ENCODE measurements around the gene NPC1L1. TPM values are rescaled to one million over a fixed set of nuclear protein-coding genes. Genes with fewer than 3 reads are reported as not detected.

Gene NPC1L1
- total and polyA plus RNA-seq, 2 of the 13 experiments (the other 11 are each of a cell fraction or from before 2014, with no cell fraction given): 4.8 to 14.5 TPM

DNA sequence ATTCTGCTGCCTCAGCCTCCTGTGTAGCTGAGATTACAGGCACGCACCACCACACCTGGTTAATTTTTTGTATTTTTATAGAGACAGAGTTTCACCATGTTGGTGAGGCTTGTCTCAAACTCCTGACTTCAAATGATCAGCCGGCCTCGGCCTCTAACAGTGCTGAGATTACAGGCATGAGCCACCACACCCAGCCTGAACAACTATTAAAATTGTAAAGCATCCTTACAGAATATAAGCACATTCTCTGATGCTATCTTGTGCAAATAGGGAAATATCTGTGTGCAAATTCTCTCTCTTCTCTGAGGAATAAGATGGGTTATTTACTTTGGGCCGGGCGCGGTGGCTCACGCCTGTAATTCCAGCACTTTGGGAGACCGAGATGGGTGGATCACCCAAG lies 63.2 kb downstream of the NPC1L1 start (continued):
- no peak for TF ChIP-seq ZKSCAN5 (CRISPR knock-in tag; IDR thresholded peaks at IDR 0.05)

DNA sequence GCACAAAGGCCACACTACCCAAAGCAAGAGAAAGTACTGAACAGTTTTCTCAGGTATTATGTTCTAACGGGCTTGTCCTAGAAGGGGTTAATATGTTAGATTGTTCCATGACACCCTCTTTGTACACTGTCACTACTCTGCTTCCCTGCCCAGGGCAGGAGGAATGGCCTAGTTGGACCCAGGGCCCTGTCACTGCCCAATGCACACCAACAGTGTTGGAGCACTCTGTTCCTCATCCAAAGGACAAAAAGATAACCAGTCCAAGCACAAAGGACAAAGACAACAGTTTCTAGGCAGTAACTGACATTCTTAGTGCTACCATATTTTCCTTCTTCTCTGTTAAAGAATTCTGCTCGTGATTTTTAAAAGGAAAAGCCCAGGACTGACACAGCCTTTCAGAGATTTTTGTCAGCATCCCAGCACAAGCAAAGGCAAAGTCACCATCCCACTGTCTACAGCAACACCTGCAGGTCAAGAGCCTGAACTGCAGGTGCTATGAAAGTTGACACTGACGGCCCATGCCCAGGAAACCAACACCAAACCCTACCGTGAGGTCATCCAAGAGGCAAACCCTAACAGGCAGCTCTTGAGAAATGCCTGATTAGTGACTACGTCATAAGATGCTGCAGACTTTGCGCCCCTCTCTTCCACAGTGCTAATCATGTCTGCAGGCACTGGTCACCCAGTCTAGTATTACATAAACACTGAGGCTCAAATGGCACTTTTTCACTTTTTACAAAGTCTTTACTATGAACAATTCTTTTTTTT lies 63.9 kb downstream of the NPC1L1 start:
- peaks cover 17% of the 10 kb centered on the region for H3K79me2 ChIP-seq (ENCODE audit: insufficient read depth, low read length)
- in situ Hi-C loops (cut with HindIII; ENCODE audit: extremely low pct_ligation_motif_present, low pct_unique_long_range_greater_than_20kb): loop anchor here (5.0 kb wide), 1 partner anchor 235 kb away; no protein-coding TSS in a partner anchor
- peak; percentile 95 for FAIRE-seq
- peak; percentile 74; the same call in 1 of the 2 replicates for TF ChIP-seq ZBTB21 (CRISPR knock-in tag; IDR thresholded peaks at IDR 0.05)
- peak; percentile 55 for TF ChIP-seq TEAD3 (CRISPR knock-in tag; optimal IDR thresholded peaks at IDR 0.05; ENCODE audit: borderline replicate concordance)
- TF ChIP-seq TBL1XR1 (IDR thresholded peaks at IDR 0.05; ENCODE audit: borderline replicate concordance, low read length, partially characterized antibody): no peak
- no peak for TF ChIP-seq FOXJ3 (CRISPR knock-in tag; IDR thresholded peaks at IDR 0.05; ENCODE audit: borderline replicate concordance)
- peak; percentile 83 for TF ChIP-seq CREB1 (IDR thresholded peaks at IDR 0.05)
- peak; percentile 33; the same call in 1 of the 2 replicates for TF ChIP-seq CREB1 (CRISPR knock-in tag; IDR thresholded peaks at IDR 0.05)
- no peak for TF ChIP-seq KDM5A (IDR thresholded peaks at IDR 0.05; ENCODE audit: borderline replicate concordance, low read length)
- no peak for TF ChIP-seq NCOA1 (CRISPR knock-in tag; IDR thresholded peaks at IDR 0.05)
- TF ChIP-seq, protein P1, sequence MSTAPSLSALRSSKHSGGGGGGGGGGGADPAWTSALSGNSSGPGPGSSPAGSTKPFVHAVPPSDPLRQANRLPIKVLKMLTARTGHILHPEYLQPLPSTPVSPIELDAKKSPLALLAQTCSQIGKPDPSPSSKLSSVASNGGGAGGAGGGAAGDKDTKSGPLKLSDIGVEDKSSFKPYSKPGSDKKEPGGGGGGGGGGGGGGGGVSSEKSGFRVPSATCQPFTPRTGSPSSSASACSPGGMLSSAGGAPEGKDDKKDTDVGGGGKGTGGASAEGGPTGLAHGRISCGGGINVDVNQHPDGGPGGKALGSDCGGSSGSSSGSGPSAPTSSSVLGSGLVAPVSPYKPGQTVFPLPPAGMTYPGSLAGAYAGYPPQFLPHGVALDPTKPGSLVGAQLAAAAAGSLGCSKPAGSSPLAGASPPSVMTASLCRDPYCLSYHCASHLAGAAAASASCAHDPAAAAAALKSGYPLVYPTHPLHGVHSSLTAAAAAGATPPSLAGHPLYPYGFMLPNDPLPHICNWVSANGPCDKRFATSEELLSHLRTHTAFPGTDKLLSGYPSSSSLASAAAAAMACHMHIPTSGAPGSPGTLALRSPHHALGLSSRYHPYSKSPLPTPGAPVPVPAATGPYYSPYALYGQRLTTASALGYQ (CRISPR knock-in tag; IDR thresholded peaks at IDR 0.05): no peak
- TF ChIP-seq SRF (IDR thresholded peaks at IDR 0.05; ENCODE audit: low read depth, low read length): no peak
- TF ChIP-seq SOX5 (CRISPR knock-in tag; IDR thresholded peaks at IDR 0.05; ENCODE audit: borderline replicate concordance): no peak
- TF ChIP-seq, protein P2, sequence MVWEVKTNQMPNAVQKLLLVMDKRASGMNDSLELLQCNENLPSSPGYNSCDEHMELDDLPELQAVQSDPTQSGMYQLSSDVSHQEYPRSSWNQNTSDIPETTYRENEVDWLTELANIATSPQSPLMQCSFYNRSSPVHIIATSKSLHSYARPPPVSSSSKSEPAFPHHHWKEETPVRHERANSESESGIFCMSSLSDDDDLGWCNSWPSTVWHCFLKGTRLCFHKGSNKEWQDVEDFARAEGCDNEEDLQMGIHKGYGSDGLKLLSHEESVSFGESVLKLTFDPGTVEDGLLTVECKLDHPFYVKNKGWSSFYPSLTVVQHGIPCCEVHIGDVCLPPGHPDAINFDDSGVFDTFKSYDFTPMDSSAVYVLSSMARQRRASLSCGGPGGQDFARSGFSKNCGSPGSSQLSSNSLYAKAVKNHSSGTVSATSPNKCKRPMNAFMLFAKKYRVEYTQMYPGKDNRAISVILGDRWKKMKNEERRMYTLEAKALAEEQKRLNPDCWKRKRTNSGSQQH (CRISPR knock-in tag; IDR thresholded peaks at IDR 0.05; ENCODE audit: low read depth): no peak
- no peak for TF ChIP-seq SCMH1 (CRISPR knock-in tag; IDR thresholded peaks at IDR 0.05; ENCODE audit: borderline replicate concordance)
- no peak for TF ChIP-seq ONECUT2 (CRISPR knock-in tag; IDR thresholded peaks at IDR 0.05)
- no peak for TF ChIP-seq FOXO1 (CRISPR knock-in tag; IDR thresholded peaks at IDR 0.05)
- TF ChIP-seq SYNCRIP (IDR thresholded peaks at IDR 0.05; ENCODE audit: insufficient read depth, low read depth, low read length): no peak
- TF ChIP-seq NPAS2 (CRISPR knock-in tag; IDR thresholded peaks at IDR 0.05; ENCODE audit: borderline replicate concordance): no peak
- TF ChIP-seq, protein P3, sequence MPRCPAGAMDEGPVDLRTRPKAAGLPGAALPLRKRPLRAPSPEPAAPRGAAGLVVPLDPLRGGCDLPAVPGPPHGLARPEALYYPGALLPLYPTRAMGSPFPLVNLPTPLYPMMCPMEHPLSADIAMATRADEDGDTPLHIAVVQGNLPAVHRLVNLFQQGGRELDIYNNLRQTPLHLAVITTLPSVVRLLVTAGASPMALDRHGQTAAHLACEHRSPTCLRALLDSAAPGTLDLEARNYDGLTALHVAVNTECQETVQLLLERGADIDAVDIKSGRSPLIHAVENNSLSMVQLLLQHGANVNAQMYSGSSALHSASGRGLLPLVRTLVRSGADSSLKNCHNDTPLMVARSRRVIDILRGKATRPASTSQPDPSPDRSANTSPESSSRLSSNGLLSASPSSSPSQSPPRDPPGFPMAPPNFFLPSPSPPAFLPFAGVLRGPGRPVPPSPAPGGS (CRISPR knock-in tag; IDR thresholded peaks at IDR 0.05): no peak

More for the DNA sequence above, 63.9 kb downstream of the NPC1L1 start:
- H3K4me1 ChIP-seq (ENCODE audit: insufficient read depth, low read length): peaks cover 27% of the 10 kb centered on the region
- H3K36me3 ChIP-seq (replicated peaks in 1 of 2; ENCODE audit: control insufficient read depth in 1 of 2, insufficient read depth in 2 of 2, low read length in 2 of 2): peaks cover 11 to 61% of the 10 kb centered on the region in 2 experiments
- CTCF ChIA-PET (ENCODE audit: low intra/inter-chr PET ratio, low total read pairs): interaction anchor here (1.5 to 2.2 kb wide), 4 partner anchors 46 to 236 kb away, joined by 5 to 13 read pairs (median 8); no protein-coding TSS in a partner anchor
- DNase-seq (ENCODE audit: low spot score) (peak; percentile 71), ATAC-seq (peak; percentile 88)
- POLR2A ChIA-PET: interaction anchor here (1.0 kb wide), 1 partner anchor 13 kb away, joined by 4 read pairs; the partner anchor contains the start of gene NUDCD3
- no peaks in the 10 kb centered on the region for H3K9me3 ChIP-seq (ENCODE audit: low read length)
- no peak overlapping the region for H3K4me2 ChIP-seq (ENCODE audit: low read depth, low read length)
- 41% methylated on average over 6 of the region's 6 CpGs for WGBS (ENCODE audit: low lambda C conversion rate)
- H3K27me3 ChIP-seq (ENCODE audit: control insufficient read depth in 1 of 2, insufficient read depth in 2 of 2, low read length in 2 of 2): no peaks in the 10 kb centered on the region
- H3K27ac ChIP-seq (ENCODE audit: extremely low read length, insufficient read depth, low read length): no peak overlapping the region
- no TSS peak for BruUV-seq (replicated peaks)
- intact Hi-C loops (cut with micrococcal nuclease; ENCODE audit: unreplicated experiment): loop anchor here (1.0 to 5.0 kb wide), 3 partner anchors 46 to 236 kb away; no protein-coding TSS in a partner anchor
- H3K9ac ChIP-seq (ENCODE audit: insufficient read depth, low read depth, low read length): no peak overlapping the region
- H4K20me1 ChIP-seq (ENCODE audit: insufficient read depth, low read length): no peaks in the 10 kb centered on the region
- no peak overlapping the region for H2AFZ ChIP-seq (ENCODE audit: low read length)
- H3K4me3 ChIP-seq (replicated peaks in 1 of 3; ENCODE audit: insufficient read depth in 1 of 3, low read depth in 2 of 3, low read length in 3 of 3): no peak overlapping the region

Measured in HepG2 (cell line).